GF-D8 (cell line): ENCODE measurements around the gene LINC00237.

Experiments used
- DNase-seq: peaks from one replicate; lab custom pipeline; 2025; lab: John Stamatoyannopoulos, UW

The LINC00237 gene

DNA sequence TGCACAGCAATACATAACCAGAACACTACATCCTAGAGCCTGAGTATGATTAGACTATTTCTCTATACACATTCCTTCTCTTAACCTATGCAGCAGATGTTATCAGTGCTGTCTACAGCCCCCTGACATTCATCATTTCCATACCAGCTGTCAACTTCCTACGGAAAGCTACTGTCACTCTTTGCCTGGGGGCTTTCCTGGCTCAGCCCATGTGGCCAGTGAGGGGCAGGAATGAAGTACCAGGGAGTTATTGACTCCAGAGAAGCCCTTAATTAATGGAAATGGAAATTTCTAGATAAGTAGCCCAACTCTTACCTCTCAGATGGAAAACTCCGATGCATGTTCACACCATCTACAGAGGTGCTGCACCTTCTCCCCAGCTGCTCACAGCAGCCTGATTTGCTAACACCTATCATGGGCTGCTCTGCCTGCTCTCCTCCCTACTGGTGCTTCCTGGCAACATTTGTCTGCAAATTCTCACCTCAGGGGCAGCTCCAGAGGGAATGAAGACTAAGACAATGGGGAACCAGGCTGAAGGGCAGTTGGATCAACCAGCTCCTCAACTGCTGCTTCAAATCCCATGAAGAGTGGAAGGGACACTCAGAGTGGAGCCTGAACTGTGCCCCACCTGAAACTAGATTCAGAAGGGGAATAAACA lies 59.6 kb downstream of the LINC00237 start:
- no peak for DNase-seq
